ENCODE measurements around the gene CFAP221. TPM values are rescaled to one million over a fixed set of nuclear protein-coding genes. Genes with fewer than 3 reads are reported as not detected.

The CFAP221 gene
- total RNA-seq, 1 donor from 2014 or later: 1.8 TPM

- Histone ChIP-seq H3K4me3 (ENCODE audit: low read depth, low read length) (no peak overlapping the region), H3K36me3 (ENCODE audit: control insufficient read depth, insufficient read depth, low read length) (no peaks in the 10 kb centered on the region), H3K27me3 (ENCODE audit: control insufficient read depth, insufficient read depth, low read length) (peaks cover 26% of the 10 kb centered on the region)
- no peak for DNase-seq (ENCODE audit: low read depth)
- TF ChIP-seq CTCF (IDR thresholded peaks at IDR 0.05; ENCODE audit: insufficient read depth, low read length, poor library complexity, severe bottlenecking): no peak
Measured at GRCh38 chr2:119520696-119521432, 23.4 kb upstream of the CFAP221 start.

- TF ChIP-seq CTCF (IDR thresholded peaks at IDR 0.05; ENCODE audit: insufficient read depth, low read length, poor library complexity, severe bottlenecking): no peak
- DNase-seq (ENCODE audit: low read depth): no peak
- H3K36me3 ChIP-seq (ENCODE audit: control insufficient read depth, insufficient read depth, low read length): no peaks in the 10 kb centered on the region
- peaks cover 27% of the 10 kb centered on the region for H3K27me3 ChIP-seq (ENCODE audit: control insufficient read depth, insufficient read depth, low read length)
- no peak overlapping the region for H3K4me3 ChIP-seq (ENCODE audit: low read depth, low read length)
Measured at GRCh38 chr2:119521433-119522050, 22.7 kb upstream of the CFAP221 start.

GRCh38 chr2:119522671-119523070 lies 21.6 kb upstream of the CFAP221 start:
- no peaks in the 10 kb centered on the region for H3K36me3 ChIP-seq (ENCODE audit: control insufficient read depth, insufficient read depth, low read length)
- TF ChIP-seq CTCF (IDR thresholded peaks at IDR 0.05; ENCODE audit: insufficient read depth, low read length, poor library complexity, severe bottlenecking): no peak
- DNase-seq (ENCODE audit: low read depth): no peak
- peaks cover 31% of the 10 kb centered on the region for H3K27me3 ChIP-seq (ENCODE audit: control insufficient read depth, insufficient read depth, low read length)
- H3K4me3 ChIP-seq (ENCODE audit: low read depth, low read length): no peak overlapping the region

DNA sequence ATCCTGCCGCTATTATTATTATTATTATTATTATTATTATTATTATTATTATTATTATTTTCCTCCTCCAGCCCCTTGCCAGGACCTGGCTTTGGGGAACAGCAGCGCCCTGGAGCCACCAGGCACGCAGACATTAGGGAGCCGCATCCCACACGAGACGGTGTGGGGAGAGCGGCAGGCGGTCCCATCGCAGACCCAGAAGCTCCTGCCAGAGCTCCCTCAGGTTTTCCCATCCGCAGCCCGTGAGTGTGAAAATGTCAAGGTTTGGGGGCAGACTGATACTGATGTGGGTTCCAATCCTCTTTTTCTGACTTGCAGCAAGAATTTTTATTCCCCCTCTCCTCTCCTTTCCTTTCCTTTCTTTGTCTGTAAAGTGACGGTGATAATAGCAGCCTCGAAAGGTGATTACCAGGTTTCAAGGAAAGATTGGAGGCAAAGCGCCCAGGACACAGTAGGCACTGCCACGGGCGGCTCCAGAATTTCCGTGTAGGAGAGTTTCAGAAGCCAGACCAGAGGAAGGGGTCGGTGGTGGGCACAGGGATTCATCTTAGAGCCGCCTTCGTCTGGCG lies 20.8 kb upstream of the CFAP221 start:
- TF ChIP-seq CTCF (IDR thresholded peaks at IDR 0.05; ENCODE audit: insufficient read depth, low read length, poor library complexity, severe bottlenecking): no peak
- Histone ChIP-seq H3K4me3 (ENCODE audit: low read depth, low read length) (peak overlapping the region; percentile 12), H3K27me3 (ENCODE audit: control insufficient read depth, insufficient read depth, low read length) (peaks cover 31% of the 10 kb centered on the region), H3K36me3 (ENCODE audit: control insufficient read depth, insufficient read depth, low read length) (no peaks in the 10 kb centered on the region)
- DNase-seq (ENCODE audit: low read depth): no peak

GRCh38 chr2:119523952-119524694 lies 20.1 kb upstream of the CFAP221 start, which contains the start of gene SCTR:
Gene SCTR, minus strand, starts transcription at chr2:119524483. Its CDS starts 257 bp downstream, at chr2:119524226.
- DNase-seq (ENCODE audit: low read depth): no peak
- Histone ChIP-seq H3K36me3 (ENCODE audit: control insufficient read depth, insufficient read depth, low read length) (no peaks in the 10 kb centered on the region), H3K27me3 (ENCODE audit: control insufficient read depth, insufficient read depth, low read length) (peaks cover 31% of the 10 kb centered on the region), H3K4me3 (ENCODE audit: low read depth, low read length) (peak within 1 kb of the TSS; percentile 16)
- no peak for TF ChIP-seq CTCF (IDR thresholded peaks at IDR 0.05; ENCODE audit: insufficient read depth, low read length, poor library complexity, severe bottlenecking)

Measured in kidney epithelial cell (primary cell).